BJ (cell line): ENCODE data around the gene ANKS1A. TPM values are rescaled to one million over a fixed set of nuclear protein-coding genes. Genes with fewer than 3 reads are reported as not detected.

ENCODE experiments used
- CTCF ChIA-PET: fragments of 350-600 bp; formaldehyde crosslinking; extraction: SDS; loops from one replicate; lab custom pipeline; 2021; ENCODE audit warnings: antibody characterized with exemption, inconsistent platforms; lab: Yijun Ruan, JAX
- POLR2A ChIA-PET: fragments of 300-600 bp; sonication (Branson Sonifier 250); formaldehyde crosslinking; extraction: SDS; loops from one replicate; lab custom pipeline; 2021; ENCODE audit warnings: antibody characterized with exemption; lab: Charles Lee
- DNase-seq: peaks from one replicate; pipeline ENCODE4 v3.0.0-alpha.2; 2011; ENCODE audit warnings: low read depth
- H3K27me3 ChIP-seq: 2 replicates; pipeline ENCODE4 v1.6.0; 2011; ENCODE audit warnings: low read length; ENCODE audit not compliant: control insufficient read depth, insufficient read depth
- H3K36me3 ChIP-seq: 2 replicates; pipeline ENCODE4 v1.5.1; 2011; ENCODE audit warnings: low read length; ENCODE audit not compliant: control insufficient read depth, insufficient read depth
- H3K4me3 ChIP-seq: 2 replicates; pipeline ENCODE4 v1.5.1; 2011; ENCODE audit warnings: low read depth, mild to moderate bottlenecking, control low read depth, low read length
- CTCF ChIP-seq: IDR thresholded peaks from 2 replicates; pipeline ENCODE4 v1.5.1; 2011; ENCODE audit warnings: low read depth, mild to moderate bottlenecking, control low read depth, inconsistent platforms, low read length, moderate library complexity; ENCODE audit not compliant: insufficient read depth
- polyA plus RNA-seq: library from polyadenylated mRNA; depleted of rRNA; stranded (reverse); fragments of >200 nt; gene quantifications from 2 replicates; pipeline ENCODE4 v1.2.3, GENCODE V29; 2011

ANKS1A gene
- polyA plus RNA-seq, 1 experiment = 4.2 TPM

GRCh38 chr6:35071347-35071994 is 182.4 kb downstream of the ANKS1A start:
- Histone ChIP-seq H3K4me3 (no peak overlapping the region), H3K36me3 (peaks cover 2% of the 10 kb centered on the region; the same call in 1 of the 2 replicates), H3K27me3 (no peaks in the 10 kb centered on the region)
- no peak for TF ChIP-seq CTCF
- CTCF ChIA-PET = no interaction called here
- POLR2A ChIA-PET = no interaction called here
- DNase-seq = no peak

GRCh38 chr6:35072051-35072697 is 183.1 kb downstream of the ANKS1A start:
- no peak for DNase-seq
- Histone ChIP-seq H3K36me3 (peaks cover 2% of the 10 kb centered on the region; the same call in 1 of the 2 replicates), H3K27me3 (no peaks in the 10 kb centered on the region), H3K4me3 (no peak overlapping the region)
- no peak for TF ChIP-seq CTCF
- CTCF ChIA-PET = interaction anchor here (1.8 kb wide), 1 partner anchor 68 kb away, joined by 4 read pairs; no protein-coding TSS in a partner anchor
- POLR2A ChIA-PET = no interaction called here

GRCh38 chr6:35072698-35073055 is 183.6 kb downstream of the ANKS1A start:
- Histone ChIP-seq H3K27me3 (no peaks in the 10 kb centered on the region), H3K36me3 (peaks cover 2% of the 10 kb centered on the region; the same call in 1 of the 2 replicates), H3K4me3 (no peak overlapping the region)
- no peak for TF ChIP-seq CTCF
- DNase-seq = no peak
- CTCF ChIA-PET = interaction anchor here (1.8 kb wide), 1 partner anchor 67 kb away, joined by 4 read pairs; no protein-coding TSS in a partner anchor
- POLR2A ChIA-PET = no interaction called here

GRCh38 chr6:35073211-35073610 is 184.2 kb downstream of the ANKS1A start:
- DNase-seq = no peak
- peaks cover 2% of the 10 kb centered on the region; the same call in 1 of the 2 replicates for H3K36me3 ChIP-seq
- H3K27me3 ChIP-seq = no peaks in the 10 kb centered on the region
- POLR2A ChIA-PET = no interaction called here
- TF ChIP-seq CTCF = no peak
- no peak overlapping the region for H3K4me3 ChIP-seq
- CTCF ChIA-PET = interaction anchor here (1.4 to 1.8 kb wide), 2 partner anchors 11 to 67 kb away, joined by 4 read pairs; no protein-coding TSS in a partner anchor

GRCh38 chr6:35073766-35074471 is 184.9 kb downstream of the ANKS1A start:
- Histone ChIP-seq H3K27me3 (no peaks in the 10 kb centered on the region), H3K4me3 (no peak overlapping the region), H3K36me3 (peaks cover 3% of the 10 kb centered on the region)
- TF ChIP-seq CTCF = no peak
- DNase-seq = no peak
- CTCF ChIA-PET = interaction anchor here (1.4 to 1.8 kb wide), 2 partner anchors 11 to 66 kb away, joined by 4 read pairs; no protein-coding TSS in a partner anchor
- POLR2A ChIA-PET = no interaction called here
